Hippocampal formation (tissue), 2 donors: ENCODE measurements around the gene FIGNL2.

Experiments
- DNase-seq, 2 donors: peaks; one replicate each; lab custom pipeline; 2025; lab: John Stamatoyannopoulos, UW

Gene FIGNL2

GRCh38 chr12:51773145-51773869, 75.2 kb downstream of the FIGNL2 start:
- no peak for DNase-seq

- no peak for DNase-seq
These were observed 77.5 kb downstream of the FIGNL2 start for GRCh38 chr12:51771008-51771407.
